GM12865 (cell line): ENCODE data around the gene MMP8.

Experiments used
- DNase-seq: peaks from one replicate; pipeline ENCODE4 v3.0.0; 2010; ENCODE audit warnings: low read depth
- H3K4me3 ChIP-seq: 2 replicates; pipeline ENCODE4 v1.5.1; 2011; ENCODE audit warnings: mild to moderate bottlenecking, low read depth, low read length, control low read depth
- TF ChIP-seq, protein P1 (sequence below): IDR thresholded peaks from 2 replicates; pipeline ENCODE4 v1.5.1; 2011; ENCODE audit warnings: low read length, control low read depth, low read depth, inconsistent platforms; ENCODE audit not compliant: insufficient read depth; ENCODE audit errors: missing control alignments

Gene MMP8

GRCh38 chr11:102662607-102663006 lies 62.1 kb downstream of the MMP8 start:
- no peak for DNase-seq
- TF ChIP-seq, protein P1, sequence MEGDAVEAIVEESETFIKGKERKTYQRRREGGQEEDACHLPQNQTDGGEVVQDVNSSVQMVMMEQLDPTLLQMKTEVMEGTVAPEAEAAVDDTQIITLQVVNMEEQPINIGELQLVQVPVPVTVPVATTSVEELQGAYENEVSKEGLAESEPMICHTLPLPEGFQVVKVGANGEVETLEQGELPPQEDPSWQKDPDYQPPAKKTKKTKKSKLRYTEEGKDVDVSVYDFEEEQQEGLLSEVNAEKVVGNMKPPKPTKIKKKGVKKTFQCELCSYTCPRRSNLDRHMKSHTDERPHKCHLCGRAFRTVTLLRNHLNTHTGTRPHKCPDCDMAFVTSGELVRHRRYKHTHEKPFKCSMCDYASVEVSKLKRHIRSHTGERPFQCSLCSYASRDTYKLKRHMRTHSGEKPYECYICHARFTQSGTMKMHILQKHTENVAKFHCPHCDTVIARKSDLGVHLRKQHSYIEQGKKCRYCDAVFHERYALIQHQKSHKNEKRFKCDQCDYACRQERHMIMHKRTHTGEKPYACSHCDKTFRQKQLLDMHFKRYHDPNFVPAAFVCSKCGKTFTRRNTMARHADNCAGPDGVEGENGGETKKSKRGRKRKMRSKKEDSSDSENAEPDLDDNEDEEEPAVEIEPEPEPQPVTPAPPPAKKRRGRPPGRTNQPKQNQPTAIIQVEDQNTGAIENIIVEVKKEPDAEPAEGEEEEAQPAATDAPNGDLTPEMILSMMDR = no peak
- H3K4me3 ChIP-seq = no peak overlapping the region
